Measurements from ENCODE around the gene ONECUT3.

Gene ONECUT3

GRCh38 chr19:1746401-1747284, 6.7 kb upstream of the ONECUT3 start:
- Histone ChIP-seq H3K4me3 (replicated peaks; ENCODE audit: insufficient read depth, low read length) (no peak overlapping the region), H3K27me3 (ENCODE audit: insufficient read depth, poor library complexity, severe bottlenecking) (peaks cover 60% of the 10 kb centered on the region), H3K27ac (replicated peaks) (no peak overlapping the region)
- peak in 1 of 2 experiments; percentile 21 for DNase-seq (ENCODE audit: low read depth in 1 of 2, low spot score in 1 of 2)
- no peak for TF ChIP-seq REST (IDR thresholded peaks at IDR 0.05; ENCODE audit: insufficient replicate concordance, low read depth)
- no peak for TF ChIP-seq POLR2AphosphoS5 (IDR thresholded peaks at IDR 0.05; ENCODE audit: low read depth)
- TF ChIP-seq CTCF (IDR thresholded peaks at IDR 0.05; ENCODE audit: insufficient read depth, low read length) = no peak
- TF ChIP-seq GABPA (IDR thresholded peaks at IDR 0.05; ENCODE audit: low read depth) = no peak
- TF ChIP-seq SPI1 (IDR thresholded peaks at IDR 0.05; ENCODE audit: borderline replicate concordance, low read depth) = no peak

GRCh38 chr19:1747285-1748114, 5.8 kb upstream of the ONECUT3 start:
- H3K27ac ChIP-seq (replicated peaks) = no peak overlapping the region
- H3K27me3 ChIP-seq (ENCODE audit: insufficient read depth, poor library complexity, severe bottlenecking) = peaks cover 65% of the 10 kb centered on the region
- no peak for DNase-seq (ENCODE audit: low read depth in 1 of 2, low spot score in 1 of 2)
- no peak overlapping the region for H3K4me3 ChIP-seq (replicated peaks; ENCODE audit: insufficient read depth, low read length)
- TF ChIP-seq GABPA (IDR thresholded peaks at IDR 0.05; ENCODE audit: low read depth) (no peak), POLR2AphosphoS5 (IDR thresholded peaks at IDR 0.05; ENCODE audit: low read depth) (no peak), REST (IDR thresholded peaks at IDR 0.05; ENCODE audit: insufficient replicate concordance, low read depth) (no peak), CTCF (IDR thresholded peaks at IDR 0.05; ENCODE audit: insufficient read depth, low read length) (no peak)

- H3K27me3 ChIP-seq (ENCODE audit: insufficient read depth, poor library complexity, severe bottlenecking) = peaks cover 69% of the 10 kb centered on the region
- no peak overlapping the region for H3K27ac ChIP-seq (replicated peaks)
- no peak for DNase-seq (ENCODE audit: low read depth in 1 of 2, low spot score in 1 of 2)
- no peak overlapping the region for H3K4me3 ChIP-seq (replicated peaks; ENCODE audit: insufficient read depth, low read length)
- TF ChIP-seq GABPA (IDR thresholded peaks at IDR 0.05; ENCODE audit: low read depth) (no peak), POLR2AphosphoS5 (IDR thresholded peaks at IDR 0.05; ENCODE audit: low read depth) (no peak), REST (IDR thresholded peaks at IDR 0.05; ENCODE audit: insufficient replicate concordance, low read depth) (no peak), SPI1 (IDR thresholded peaks at IDR 0.05; ENCODE audit: borderline replicate concordance, low read depth) (no peak), CTCF (IDR thresholded peaks at IDR 0.05; ENCODE audit: insufficient read depth, low read length) (no peak)
These were observed 5.0 kb upstream of the ONECUT3 start for GRCh38 chr19:1748115-1748872.
